Colonic mucosa (tissue), 4 donors: ENCODE measurements around the gene CMTM2. TPM values are rescaled to one million over a fixed set of nuclear protein-coding genes. Genes with fewer than 3 reads are reported as not detected.

Source experiments
- DNase-seq: peaks from one replicate; pipeline ENCODE4 v3.0.0-alpha.2; 2020
- H3K27ac ChIP-seq: fragments of 200-600 bp; one replicate; pipeline ENCODE4 v1.8.0; 2021
- H3K27me3 ChIP-seq: fragments of 200-600 bp; one replicate; pipeline ENCODE4 v1.8.0; 2021
- H3K36me3 ChIP-seq: fragments of 200-600 bp; one replicate; pipeline ENCODE4 v1.8.0; 2021
- H3K4me1 ChIP-seq: fragments of 200-600 bp; one replicate; pipeline ENCODE4 v1.8.0; 2021; ENCODE audit warnings: mild to moderate bottlenecking
- H3K4me3 ChIP-seq: fragments of 200-600 bp; one replicate; pipeline ENCODE4 v1.8.0; 2021
- H3K9ac ChIP-seq, 2 donors: one replicate each; pipeline ENCODE4 v1.7.0; 2013; ENCODE audit warnings: control low read depth in 2 of 2, low read depth in 2 of 2, low read length in 2 of 2
- H3K9me3 ChIP-seq: fragments of 200-600 bp; one replicate; pipeline ENCODE4 v1.8.0; 2021
- intact Hi-C: fragments of 100-400 bp; cut with DNase I; formaldehyde crosslinking; loops from one replicate; pipeline ENCODE4 v1.14.1; 2022
- total RNA-seq, 2 donors: library from RNA; stranded (reverse); fragmentation: NEBNext Ultra II Directional in 1 of 2; extraction: Animal tissue kit (Norgen Biotek cat#: 25700) in 1 of 2; gene quantifications; one replicate each; pipeline ENCODE4 v1.2.1, GENCODE V29; 2021
- TF ChIP-seq, protein P1 (sequence below): fragments of 200-600 bp; IDR thresholded peaks from one replicate; pipeline ENCODE4 v1.8.0; 2022; ENCODE audit warnings: antibody characterized with exemption, mild to moderate bottlenecking
- donor health status: healthy.
- donor health status: DM: no; HTN: no; CAD: no.
- donor health status: DM: no; HTN: no; CAD: no.

Gene CMTM2
- total RNA-seq, 2 donors from 2014 or later: not detected

DNA sequence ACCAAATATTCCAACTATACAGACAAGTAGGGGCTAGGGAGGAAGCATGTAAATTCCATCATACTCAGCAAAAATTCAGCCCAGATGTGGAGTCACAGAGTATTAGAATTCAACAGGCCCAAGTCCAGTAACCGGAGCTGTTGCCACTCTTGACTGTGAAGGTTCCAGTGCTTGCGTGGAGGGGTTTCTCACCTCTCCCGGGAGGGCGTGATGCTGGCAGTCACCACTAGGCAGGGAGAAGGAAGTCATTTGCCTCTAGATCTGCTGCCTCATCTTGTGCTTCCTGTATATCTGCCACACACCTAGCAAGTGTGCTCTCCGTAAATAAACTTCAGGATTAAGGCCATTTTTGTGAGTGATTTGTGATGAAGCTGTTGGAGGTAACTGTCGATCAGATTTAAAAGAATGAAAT lies 27.9 kb upstream of the CMTM2 start:
- peak; percentile 47 for DNase-seq
- Histone ChIP-seq H3K4me3 (no peak overlapping the region), H3K4me1 (peaks cover 5% of the 10 kb centered on the region), H3K9me3 (no peaks in the 10 kb centered on the region), H3K27me3 (no peaks in the 10 kb centered on the region), H3K27ac (peak overlapping the region; percentile 86), H3K9ac (peak overlapping the region in 1 of 2 donors; percentile 78), H3K36me3 (no peaks in the 10 kb centered on the region)
- TF ChIP-seq, protein P1, sequence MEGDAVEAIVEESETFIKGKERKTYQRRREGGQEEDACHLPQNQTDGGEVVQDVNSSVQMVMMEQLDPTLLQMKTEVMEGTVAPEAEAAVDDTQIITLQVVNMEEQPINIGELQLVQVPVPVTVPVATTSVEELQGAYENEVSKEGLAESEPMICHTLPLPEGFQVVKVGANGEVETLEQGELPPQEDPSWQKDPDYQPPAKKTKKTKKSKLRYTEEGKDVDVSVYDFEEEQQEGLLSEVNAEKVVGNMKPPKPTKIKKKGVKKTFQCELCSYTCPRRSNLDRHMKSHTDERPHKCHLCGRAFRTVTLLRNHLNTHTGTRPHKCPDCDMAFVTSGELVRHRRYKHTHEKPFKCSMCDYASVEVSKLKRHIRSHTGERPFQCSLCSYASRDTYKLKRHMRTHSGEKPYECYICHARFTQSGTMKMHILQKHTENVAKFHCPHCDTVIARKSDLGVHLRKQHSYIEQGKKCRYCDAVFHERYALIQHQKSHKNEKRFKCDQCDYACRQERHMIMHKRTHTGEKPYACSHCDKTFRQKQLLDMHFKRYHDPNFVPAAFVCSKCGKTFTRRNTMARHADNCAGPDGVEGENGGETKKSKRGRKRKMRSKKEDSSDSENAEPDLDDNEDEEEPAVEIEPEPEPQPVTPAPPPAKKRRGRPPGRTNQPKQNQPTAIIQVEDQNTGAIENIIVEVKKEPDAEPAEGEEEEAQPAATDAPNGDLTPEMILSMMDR: peak; percentile 19
- intact Hi-C loops: loop anchor here (5.0 kb wide), 1 partner anchor 34 kb away; no protein-coding TSS in a partner anchor

GRCh38 chr16:66551788-66552285 lies 27.4 kb upstream of the CMTM2 start:
- Histone ChIP-seq H3K4me3 (peak overlapping the region; percentile 55), H3K9ac (peak overlapping the region; percentile 76 to 78), H3K27ac (peak overlapping the region; percentile 86), H3K27me3 (no peaks in the 10 kb centered on the region), H3K36me3 (no peaks in the 10 kb centered on the region), H3K4me1 (peaks cover 5% of the 10 kb centered on the region), H3K9me3 (no peaks in the 10 kb centered on the region)
- intact Hi-C loops: loop anchor here (5.0 kb wide), 1 partner anchor 35 kb away; no protein-coding TSS in a partner anchor
- no peak for DNase-seq
- TF ChIP-seq, protein P1: no peak

- Histone ChIP-seq H3K27me3 (no peaks in the 10 kb centered on the region), H3K9ac (peak within 1 kb of the TSS; percentile 76 to 78), H3K9me3 (no peaks in the 10 kb centered on the region), H3K4me3 (peak within 1 kb of the TSS; percentile 55), H3K27ac (peak within 1 kb of the TSS; percentile 86), H3K36me3 (no peaks in the 10 kb centered on the region), H3K4me1 (peaks cover 5% of the 10 kb centered on the region)
- TF ChIP-seq, protein P1: no peak
- intact Hi-C loops: loop anchor here (5.0 kb wide), 1 partner anchor 35 kb away; no protein-coding TSS in a partner anchor
- peak; percentile 87 for DNase-seq
Observed at GRCh38 chr16:66552286-66553177, 26.7 kb upstream of the CMTM2 start, which contains the start of gene CKLF. Gene CKLF (plus strand): TSS chr16:66552576. CDS start chr16:66552716, 140 bp downstream.

GRCh38 chr16:66553223-66553622 lies 26.0 kb upstream of the CMTM2 start:
- peak overlapping the region; percentile 76 to 78 for H3K9ac ChIP-seq
- intact Hi-C loops: loop anchor here (5.0 kb wide), 1 partner anchor 36 kb away; no protein-coding TSS in a partner anchor
- DNase-seq: peak; percentile 56
- H3K9me3 ChIP-seq: no peaks in the 10 kb centered on the region
- H3K4me1 ChIP-seq: peaks cover 5% of the 10 kb centered on the region
- no peaks in the 10 kb centered on the region for H3K36me3 ChIP-seq
- peak overlapping the region; percentile 86 for H3K27ac ChIP-seq
- H3K27me3 ChIP-seq: no peaks in the 10 kb centered on the region
- TF ChIP-seq, protein P1: no peak
- H3K4me3 ChIP-seq: peak overlapping the region; percentile 55

DNA sequence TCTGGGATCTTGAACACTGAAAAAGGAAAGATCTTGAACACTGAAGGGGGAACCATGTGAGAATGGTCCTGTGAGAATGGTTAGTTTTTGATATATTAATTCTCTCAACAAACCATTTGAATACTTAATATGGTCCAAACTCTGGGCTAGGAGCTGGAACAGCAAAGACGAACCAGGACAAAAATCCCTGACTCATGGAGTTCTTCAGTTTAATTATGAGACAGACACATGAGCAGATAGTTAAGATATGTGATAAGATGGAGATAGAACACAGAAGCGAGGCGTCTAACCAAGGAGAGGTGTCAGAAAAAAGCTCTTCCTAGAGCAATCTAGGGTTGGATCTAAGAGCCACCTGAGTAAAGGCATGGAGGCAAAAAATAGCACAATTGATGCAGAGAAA lies 25.2 kb upstream of the CMTM2 start:
- DNase-seq: no peak
- peaks cover 5% of the 10 kb centered on the region for H3K4me1 ChIP-seq
- TF ChIP-seq, protein P1: no peak
- peak overlapping the region; percentile 86 for H3K27ac ChIP-seq
- intact Hi-C loops: loop anchor here (5.0 kb wide), 1 partner anchor 37 kb away; no protein-coding TSS in a partner anchor
- H3K4me3 ChIP-seq: peak overlapping the region; percentile 55
- no peaks in the 10 kb centered on the region for H3K27me3 ChIP-seq
- no peak overlapping the region for H3K9ac ChIP-seq
- no peaks in the 10 kb centered on the region for H3K9me3 ChIP-seq
- H3K36me3 ChIP-seq: no peaks in the 10 kb centered on the region
